Keratinocyte (primary cell): ENCODE results near the gene BTBD3.

Experiments
- CTCF ChIP-seq, 3 experiments: IDR thresholded peaks in 1 of 3; conservative IDR thresholded peaks in 1 of 3; optimal IDR thresholded peaks in 1 of 3; 2 replicates in 2 of 3; 3 replicates in 1 of 3; pipeline versions ENCODE3 to v1.5.1; 2011; ENCODE audit warnings: low read length in 3 of 3, mild to moderate bottlenecking in 3 of 3, moderate library complexity in 2 of 3, control low read depth in 1 of 3, inconsistent platforms in 1 of 3; ENCODE audit not compliant: insufficient read depth in 2 of 3; ENCODE audit errors: extremely low read depth in 1 of 3
- EZH2 ChIP-seq: IDR thresholded peaks from one replicate; pipeline ENCODE4 v1.6.1; 2012; ENCODE audit warnings: inconsistent platforms, mild to moderate bottlenecking, low read length, moderate library complexity

GRCh38 chr20:11894062-11894461 is 23.6 kb upstream of the BTBD3 start:
- TF ChIP-seq CTCF (optimal IDR thresholded peaks at IDR 0.05 in 1 of 3, IDR thresholded peaks at IDR 0.05 in 1 of 3, conservative IDR thresholded peaks at IDR 0.05 in 1 of 3; ENCODE audit: extremely low read depth in 1 of 3, insufficient read depth in 2 of 3, low read length in 3 of 3) = no peak
- TF ChIP-seq EZH2 = no peak
